Stimulated activated CD8-positive, alpha-beta memory T cell treated with anti-CD3 and anti-CD28 coated beads, Interleukin-4, amount 100 ng/mL, for 1 hour (primary cell): Measurements from ENCODE around the gene TLK2.
"Not testable (repeated sequence)": the region's sequence is repeated elsewhere in the genome, so short reads cannot be mapped to it uniquely, and the experiment has no call there.

Experiments used
- DNase-seq, 2 donors: peaks; one replicate each; pipeline ENCODE4 v3.0.0-alpha.2; 2020; ENCODE audit warnings: low read depth in 2 of 2, low spot score in 1 of 2

TLK2 gene

GRCh38 chr17:62478424-62478879 is at the start of gene TLK2:
TSS of gene TLK2 (plus strand) at chr17:62478825. CDS start at chr17:62481126, 2,301 bp downstream.
- peak; percentile 48 to 53 for DNase-seq

GRCh38 chr17:62435251-62435650 is 43.4 kb upstream of the TLK2 start:
- DNase-seq = not testable (repeated sequence)

- DNase-seq = not testable (repeated sequence)
Observed at GRCh38 chr17:62441181-62441580, 37.4 kb upstream of the TLK2 start.

GRCh38 chr17:62444063-62444462 is 34.6 kb upstream of the TLK2 start:
- DNase-seq = no peak

GRCh38 chr17:62445791-62446190 is 32.8 kb upstream of the TLK2 start:
- DNase-seq = not testable (repeated sequence)

GRCh38 chr17:62452195-62452594 is 26.4 kb upstream of the TLK2 start:
- not testable (repeated sequence) for DNase-seq

- DNase-seq = not testable (repeated sequence)
Observed at GRCh38 chr17:62453041-62453440, 25.6 kb upstream of the TLK2 start.

- DNase-seq = not testable (repeated sequence)
Observed at GRCh38 chr17:62453656-62454055, 25.0 kb upstream of the TLK2 start.

GRCh38 chr17:62454111-62454510 is 24.5 kb upstream of the TLK2 start:
- not testable (repeated sequence) for DNase-seq

GRCh38 chr17:62456016-62456415 is 22.6 kb upstream of the TLK2 start:
- no peak for DNase-seq

GRCh38 chr17:62458483-62458882 is 20.1 kb upstream of the TLK2 start:
- not testable (repeated sequence) for DNase-seq

GRCh38 chr17:62464422-62464821 is 14.2 kb upstream of the TLK2 start:
- not testable (repeated sequence) for DNase-seq

GRCh38 chr17:62465271-62465670 is 13.4 kb upstream of the TLK2 start:
- DNase-seq = not testable (repeated sequence)

- peak; percentile 29 to 37 for DNase-seq
Observed at GRCh38 chr17:62470666-62471379, 7.8 kb upstream of the TLK2 start.

GRCh38 chr17:62471380-62471880 is 7.2 kb upstream of the TLK2 start:
- DNase-seq = not testable (repeated sequence)

- DNase-seq = not testable (repeated sequence)
Observed at GRCh38 chr17:62473030-62473982, 5.3 kb upstream of the TLK2 start.

- DNase-seq = not testable (repeated sequence)
Observed at GRCh38 chr17:62477111-62477510, 1.5 kb upstream of the TLK2 start.

GRCh38 chr17:62477718-62478408 is 762 bp upstream of the TLK2 start:
- DNase-seq = not testable (repeated sequence)

- DNase-seq = not testable (repeated sequence)
Observed at GRCh38 chr17:62478880-62479638, 434 bp downstream of the TLK2 start.

GRCh38 chr17:62479639-62480258 is 1.1 kb downstream of the TLK2 start:
- DNase-seq = not testable (repeated sequence)
